ENCODE data around the gene LIMS4. TPM values are rescaled to one million over a fixed set of nuclear protein-coding genes. Genes with fewer than 3 reads are reported as not detected.

Gene LIMS4
- polyA plus RNA-seq, 1 donor, result 3.8 TPM

Other genes starting within 250 kb of the LIMS4 start
- 15.1 TPM for gene RGPD6, start 104.4 kb upstream of the LIMS4 start, polyA plus RNA-seq (ENCODE audit: insufficient read length)
- 7.1 TPM for gene BUB1, start 205.2 kb upstream of the LIMS4 start, polyA plus RNA-seq (ENCODE audit: insufficient read length)

All from forelimb muscle (tissue), 1 donor.